ENCODE measurements around the gene CPED1.

The CPED1 gene

DNA sequence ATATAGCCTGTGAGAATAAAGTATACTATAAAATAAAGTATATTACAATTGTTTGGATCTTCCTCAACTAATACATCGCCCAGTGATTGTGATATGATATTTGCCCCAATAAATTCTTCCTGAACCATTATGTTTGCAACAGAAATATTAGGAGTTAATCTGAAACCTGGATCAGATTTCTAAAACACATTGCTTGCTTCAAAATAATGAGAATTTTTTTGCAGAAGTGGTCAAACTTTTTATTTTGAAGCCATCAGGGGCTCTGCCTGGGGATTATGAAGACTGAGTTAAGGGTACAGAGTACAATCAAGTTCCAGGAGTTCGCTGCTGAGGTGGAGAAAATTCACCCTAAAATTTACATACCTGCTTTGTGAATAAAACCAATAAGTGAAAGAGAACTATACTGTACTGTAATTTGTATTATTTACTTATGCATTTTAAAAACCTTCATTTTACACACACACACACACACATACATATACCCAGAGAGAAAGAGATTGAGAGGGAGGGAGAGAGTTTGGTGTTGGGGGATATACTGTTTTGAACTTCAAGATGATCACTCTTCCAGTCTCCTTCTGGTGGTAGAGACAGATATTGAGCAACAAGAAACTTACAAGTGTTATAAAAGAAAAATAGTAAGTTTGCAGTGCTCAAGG is 91.9 kb downstream of the CPED1 start:
- H3K4me3 ChIP-seq (ENCODE audit: low read depth, low read length), result no peak overlapping the region
- ChIA-PET CTCF (interaction anchor here (0.5 to 10.6 kb wide), 21 partner anchors 12 to 288 kb away, joined by 3 to 219 read pairs (median 4); partner anchors contain the start of gene CPED1), POLR2A (no interaction called here)
- no peak for TF ChIP-seq CTCF (IDR thresholded peaks at IDR 0.05; ENCODE audit: insufficient read depth, low read length, missing control alignments)
- no peak for DNase-seq (ENCODE audit: low read depth, low spot score)

GRCh38 chr7:121080913-121081326 is 92.4 kb downstream of the CPED1 start:
- DNase-seq (ENCODE audit: low read depth, low spot score), result no peak
- TF ChIP-seq CTCF (IDR thresholded peaks at IDR 0.05; ENCODE audit: insufficient read depth, low read length, missing control alignments), result no peak
- ChIA-PET POLR2A (interaction anchor here (4.4 kb wide), 1 partner anchor 92 kb away, joined by 41 read pairs; the partner anchor contains the start of gene CPED1), CTCF (interaction anchor here (0.5 to 10.6 kb wide), 26 partner anchors 12 to 290 kb away, joined by 3 to 219 read pairs (median 4); partner anchors contain the start of gene CPED1)
- no peak overlapping the region for H3K4me3 ChIP-seq (ENCODE audit: low read depth, low read length)

DNA sequence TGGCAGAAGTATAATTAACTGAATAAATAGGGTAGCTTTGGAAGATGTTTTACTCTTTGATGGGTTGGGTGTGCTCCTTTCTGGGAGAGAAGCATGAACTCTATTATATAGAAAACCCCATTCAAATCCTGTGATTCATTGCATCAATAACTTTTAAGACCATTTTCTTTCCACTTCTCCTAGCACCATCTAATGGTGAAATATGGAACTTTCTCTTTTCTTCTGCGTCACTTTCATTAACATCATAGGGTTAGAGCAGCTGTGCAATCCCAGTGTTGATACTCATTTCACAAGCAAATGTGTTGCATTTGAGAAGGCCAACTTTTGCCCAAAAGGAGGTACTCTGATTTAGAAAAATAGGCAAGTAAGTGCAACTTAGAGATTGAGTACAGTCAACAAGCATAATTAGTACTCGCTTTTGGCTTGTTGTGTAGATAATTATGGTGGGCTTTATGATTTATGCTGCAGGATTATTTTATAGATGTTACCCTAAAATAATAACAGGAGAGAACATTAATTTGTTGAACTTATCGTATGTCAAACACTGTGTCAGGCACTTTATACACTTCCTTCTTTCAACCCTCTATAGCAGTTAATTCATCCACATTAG is 92.9 kb downstream of the CPED1 start:
- CTCF ChIA-PET, result interaction anchor here (0.5 to 10.6 kb wide), 34 partner anchors 10 to 290 kb away, joined by 3 to 219 read pairs (median 4); partner anchors contain the start of gene CPED1
- H3K4me3 ChIP-seq (ENCODE audit: low read depth, low read length), result no peak overlapping the region
- DNase-seq (ENCODE audit: low read depth, low spot score), result peak; percentile 31
- POLR2A ChIA-PET, result interaction anchor here (4.4 kb wide), 1 partner anchor 92 kb away, joined by 41 read pairs; the partner anchor contains the start of gene CPED1
- TF ChIP-seq CTCF (IDR thresholded peaks at IDR 0.05; ENCODE audit: insufficient read depth, low read length, missing control alignments), result peak; percentile 49

- H3K4me3 ChIP-seq (ENCODE audit: low read depth, low read length), result no peak overlapping the region
- no peak for DNase-seq (ENCODE audit: low read depth, low spot score)
- POLR2A ChIA-PET, result interaction anchor here (0.5 to 4.4 kb wide), 3 partner anchors 93 to 126 kb away, joined by 3 to 41 read pairs (median 3); partner anchors contain the start of gene CPED1
- no peak for TF ChIP-seq CTCF (IDR thresholded peaks at IDR 0.05; ENCODE audit: insufficient read depth, low read length, missing control alignments)
- CTCF ChIA-PET, result interaction anchor here (0.9 to 10.6 kb wide), 28 partner anchors 9 to 290 kb away, joined by 3 to 219 read pairs (median 4); partner anchors contain the start of gene CPED1
Observed at GRCh38 chr7:121082400-121083101, 94.0 kb downstream of the CPED1 start.

GRCh38 chr7:121083138-121083789 is 94.8 kb downstream of the CPED1 start:
- ChIA-PET CTCF (interaction anchor here (0.8 to 10.6 kb wide), 16 partner anchors 8 to 291 kb away, joined by 3 to 219 read pairs (median 4); partner anchors contain the start of gene CPED1), POLR2A (interaction anchor here (0.7 to 4.4 kb wide), 4 partner anchors 94 to 313 kb away, joined by 3 to 41 read pairs (median 6); partner anchors contain the start of genes CPED1, FAM3C and ING3)
- TF ChIP-seq CTCF (IDR thresholded peaks at IDR 0.05; ENCODE audit: insufficient read depth, low read length, missing control alignments), result no peak
- no peak for DNase-seq (ENCODE audit: low read depth, low spot score)
- H3K4me3 ChIP-seq (ENCODE audit: low read depth, low read length), result no peak overlapping the region

All from AG04449 (cell line).